ENCODE measurements around the gene LSM4. TPM values are rescaled to one million over a fixed set of nuclear protein-coding genes. Genes with fewer than 3 reads are reported as not detected.

LSM4 gene
- total and polyA plus RNA-seq, 2 of the 13 experiments (the other 11 are each of a cell fraction or from before 2014, with no cell fraction given), result 65.8 to 166 TPM

DNA sequence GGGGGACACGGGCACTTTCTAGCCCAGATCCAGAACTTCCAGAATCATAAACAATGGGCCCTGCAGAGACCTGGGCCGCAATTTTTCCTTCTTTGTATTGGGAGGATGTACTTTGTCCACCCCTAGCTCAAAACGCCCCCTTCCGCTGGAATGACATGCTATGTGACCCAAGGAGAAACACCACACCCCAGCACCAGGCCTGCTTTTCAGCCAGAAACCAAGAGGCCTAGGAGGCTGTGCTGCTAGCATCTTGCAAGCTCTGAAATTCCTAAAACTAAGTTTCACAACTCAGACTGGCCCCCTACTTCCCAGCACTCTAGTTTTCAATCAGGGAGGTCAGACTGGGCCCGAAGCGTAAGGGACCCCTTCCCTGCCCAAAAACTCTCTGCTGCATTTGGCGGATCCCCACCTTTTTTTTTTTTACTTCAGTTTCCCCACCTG is 538 bp downstream of the LSM4 start (continued):
- TF ChIP-seq, protein P1, sequence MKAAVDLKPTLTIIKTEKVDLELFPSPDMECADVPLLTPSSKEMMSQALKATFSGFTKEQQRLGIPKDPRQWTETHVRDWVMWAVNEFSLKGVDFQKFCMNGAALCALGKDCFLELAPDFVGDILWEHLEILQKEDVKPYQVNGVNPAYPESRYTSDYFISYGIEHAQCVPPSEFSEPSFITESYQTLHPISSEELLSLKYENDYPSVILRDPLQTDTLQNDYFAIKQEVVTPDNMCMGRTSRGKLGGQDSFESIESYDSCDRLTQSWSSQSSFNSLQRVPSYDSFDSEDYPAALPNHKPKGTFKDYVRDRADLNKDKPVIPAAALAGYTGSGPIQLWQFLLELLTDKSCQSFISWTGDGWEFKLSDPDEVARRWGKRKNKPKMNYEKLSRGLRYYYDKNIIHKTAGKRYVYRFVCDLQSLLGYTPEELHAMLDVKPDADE (CRISPR knock-in tag; IDR thresholded peaks at IDR 0.05), result no peak; the same call in 1 of the 2 replicates
- no peak for TF ChIP-seq DPF2 (CRISPR knock-in tag; IDR thresholded peaks at IDR 0.05; ENCODE audit: borderline replicate concordance, low read depth)
- TF ChIP-seq, protein P2, sequence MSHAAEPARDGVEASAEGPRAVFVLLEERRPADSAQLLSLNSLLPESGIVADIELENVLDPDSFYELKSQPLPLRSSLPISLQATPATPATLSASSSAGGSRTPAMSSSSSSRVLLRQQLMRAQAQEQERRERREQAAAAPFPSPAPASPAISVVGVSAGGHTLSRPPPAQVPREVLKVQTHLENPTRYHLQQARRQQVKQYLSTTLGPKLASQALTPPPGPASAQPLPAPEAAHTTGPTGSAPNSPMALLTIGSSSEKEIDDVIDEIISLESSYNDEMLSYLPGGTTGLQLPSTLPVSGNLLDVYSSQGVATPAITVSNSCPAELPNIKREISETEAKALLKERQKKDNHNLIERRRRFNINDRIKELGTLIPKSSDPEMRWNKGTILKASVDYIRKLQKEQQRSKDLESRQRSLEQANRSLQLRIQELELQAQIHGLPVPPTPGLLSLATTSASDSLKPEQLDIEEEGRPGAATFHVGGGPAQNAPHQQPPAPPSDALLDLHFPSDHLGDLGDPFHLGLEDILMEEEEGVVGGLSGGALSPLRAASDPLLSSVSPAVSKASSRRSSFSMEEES (CRISPR knock-in tag; IDR thresholded peaks at IDR 0.05), result no peak; the same call in 1 of the 2 replicates
- TF ChIP-seq ZSCAN21 (CRISPR knock-in tag; IDR thresholded peaks at IDR 0.05; ENCODE audit: borderline replicate concordance), result no peak
- TF ChIP-seq, protein P3, sequence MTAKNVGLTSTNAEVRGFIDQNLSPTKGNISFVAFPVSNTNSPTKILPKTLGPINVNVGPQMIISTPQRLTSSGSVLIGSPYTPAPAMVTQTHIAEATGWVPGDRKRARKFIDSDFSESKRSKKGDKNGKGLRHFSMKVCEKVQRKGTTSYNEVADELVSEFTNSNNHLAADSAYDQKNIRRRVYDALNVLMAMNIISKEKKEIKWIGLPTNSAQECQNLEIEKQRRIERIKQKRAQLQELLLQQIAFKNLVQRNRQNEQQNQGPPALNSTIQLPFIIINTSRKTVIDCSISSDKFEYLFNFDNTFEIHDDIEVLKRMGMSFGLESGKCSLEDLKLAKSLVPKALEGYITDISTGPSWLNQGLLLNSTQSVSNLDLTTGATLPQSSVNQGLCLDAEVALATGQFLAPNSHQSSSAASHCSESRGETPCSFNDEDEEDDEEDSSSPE (CRISPR knock-in tag; IDR thresholded peaks at IDR 0.05), result no peak
- 0 out of 2 replicates have a peak, but pooled peaks have one; percentile 29 for TF ChIP-seq GFI1 (CRISPR knock-in tag; IDR thresholded peaks at IDR 0.05; ENCODE audit: borderline replicate concordance)
- TF ChIP-seq, protein P4, sequence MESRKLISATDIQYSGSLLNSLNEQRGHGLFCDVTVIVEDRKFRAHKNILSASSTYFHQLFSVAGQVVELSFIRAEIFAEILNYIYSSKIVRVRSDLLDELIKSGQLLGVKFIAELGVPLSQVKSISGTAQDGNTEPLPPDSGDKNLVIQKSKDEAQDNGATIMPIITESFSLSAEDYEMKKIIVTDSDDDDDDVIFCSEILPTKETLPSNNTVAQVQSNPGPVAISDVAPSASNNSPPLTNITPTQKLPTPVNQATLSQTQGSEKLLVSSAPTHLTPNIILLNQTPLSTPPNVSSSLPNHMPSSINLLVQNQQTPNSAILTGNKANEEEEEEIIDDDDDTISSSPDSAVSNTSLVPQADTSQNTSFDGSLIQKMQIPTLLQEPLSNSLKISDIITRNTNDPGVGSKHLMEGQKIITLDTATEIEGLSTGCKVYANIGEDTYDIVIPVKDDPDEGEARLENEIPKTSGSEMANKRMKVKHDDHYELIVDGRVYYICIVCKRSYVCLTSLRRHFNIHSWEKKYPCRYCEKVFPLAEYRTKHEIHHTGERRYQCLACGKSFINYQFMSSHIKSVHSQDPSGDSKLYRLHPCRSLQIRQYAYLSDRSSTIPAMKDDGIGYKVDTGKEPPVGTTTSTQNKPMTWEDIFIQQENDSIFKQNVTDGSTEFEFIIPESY (CRISPR knock-in tag; IDR thresholded peaks at IDR 0.05), result no peak
- TF ChIP-seq PHB2 (IDR thresholded peaks at IDR 0.05; ENCODE audit: partially characterized antibody), result no peak
- no peak for TF ChIP-seq PHF21A (CRISPR knock-in tag; IDR thresholded peaks at IDR 0.05)
- TF ChIP-seq MXI1 (IDR thresholded peaks at IDR 0.05; ENCODE audit: borderline replicate concordance, low read depth, low read length), result no peak; the same call in 2 of the 3 replicates
- no peak for TF ChIP-seq RARG (CRISPR knock-in tag; IDR thresholded peaks at IDR 0.05; ENCODE audit: low read depth)
- TF ChIP-seq FIP1L1 (IDR thresholded peaks at IDR 0.05; ENCODE audit: borderline replicate concordance, insufficient read depth, low read depth, low read length), result no peak
- TF ChIP-seq, protein P5, sequence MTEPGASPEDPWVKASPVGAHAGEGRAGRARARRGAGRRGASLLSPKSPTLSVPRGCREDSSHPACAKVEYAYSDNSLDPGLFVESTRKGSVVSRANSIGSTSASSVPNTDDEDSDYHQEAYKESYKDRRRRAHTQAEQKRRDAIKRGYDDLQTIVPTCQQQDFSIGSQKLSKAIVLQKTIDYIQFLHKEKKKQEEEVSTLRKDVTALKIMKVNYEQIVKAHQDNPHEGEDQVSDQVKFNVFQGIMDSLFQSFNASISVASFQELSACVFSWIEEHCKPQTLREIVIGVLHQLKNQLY (CRISPR knock-in tag; IDR thresholded peaks at IDR 0.05), result peak; percentile 28; the same call in 1 of the 2 replicates
- TF ChIP-seq, protein P6, sequence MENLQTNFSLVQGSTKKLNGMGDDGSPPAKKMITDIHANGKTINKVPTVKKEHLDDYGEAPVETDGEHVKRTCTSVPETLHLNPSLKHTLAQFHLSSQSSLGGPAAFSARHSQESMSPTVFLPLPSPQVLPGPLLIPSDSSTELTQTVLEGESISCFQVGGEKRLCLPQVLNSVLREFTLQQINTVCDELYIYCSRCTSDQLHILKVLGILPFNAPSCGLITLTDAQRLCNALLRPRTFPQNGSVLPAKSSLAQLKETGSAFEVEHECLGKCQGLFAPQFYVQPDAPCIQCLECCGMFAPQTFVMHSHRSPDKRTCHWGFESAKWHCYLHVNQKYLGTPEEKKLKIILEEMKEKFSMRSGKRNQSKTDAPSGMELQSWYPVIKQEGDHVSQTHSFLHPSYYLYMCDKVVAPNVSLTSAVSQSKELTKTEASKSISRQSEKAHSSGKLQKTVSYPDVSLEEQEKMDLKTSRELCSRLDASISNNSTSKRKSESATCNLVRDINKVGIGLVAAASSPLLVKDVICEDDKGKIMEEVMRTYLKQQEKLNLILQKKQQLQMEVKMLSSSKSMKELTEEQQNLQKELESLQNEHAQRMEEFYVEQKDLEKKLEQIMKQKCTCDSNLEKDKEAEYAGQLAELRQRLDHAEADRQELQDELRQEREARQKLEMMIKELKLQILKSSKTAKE (CRISPR knock-in tag; IDR thresholded peaks at IDR 0.05; ENCODE audit: borderline replicate concordance), result no peak
- no peak for TF ChIP-seq ZZZ3 (CRISPR knock-in tag; IDR thresholded peaks at IDR 0.05; ENCODE audit: borderline replicate concordance)
- TF ChIP-seq RELA (CRISPR knock-in tag; IDR thresholded peaks at IDR 0.05), result no peak
- no peak for TF ChIP-seq NFIC (IDR thresholded peaks at IDR 0.05; ENCODE audit: low read length)
- TF ChIP-seq MATR3 (CRISPR knock-in tag; IDR thresholded peaks at IDR 0.05), result no peak
- TF ChIP-seq TAF1 (CRISPR knock-in tag; IDR thresholded peaks at IDR 0.05), result no peak
- no peak for TF ChIP-seq PRPF4 (IDR thresholded peaks at IDR 0.05; ENCODE audit: low read depth, low read length, poor library complexity, severe bottlenecking)
